Measurements from ENCODE around the gene LCK.

DNA sequence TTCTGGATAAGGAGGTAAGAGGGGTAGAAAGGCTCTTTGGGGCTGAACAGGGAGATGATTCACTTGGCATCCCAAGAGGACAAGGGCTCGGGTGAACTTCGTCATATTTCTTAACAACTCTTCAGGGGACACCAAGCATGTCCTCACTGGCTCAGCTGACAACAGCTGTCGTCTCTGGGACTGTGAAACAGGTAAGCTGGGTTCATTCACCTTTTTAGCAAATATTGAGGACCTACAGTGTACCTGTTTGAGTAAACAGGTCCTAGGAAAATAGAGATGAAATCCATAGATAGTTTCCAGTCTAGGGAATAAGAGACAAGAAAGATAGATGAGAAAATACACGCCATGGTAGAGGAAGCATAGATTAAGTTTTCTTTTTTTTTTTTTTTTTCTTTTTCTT lies 26.8 kb upstream of the LCK start:
- TF ChIP-seq, protein P1, sequence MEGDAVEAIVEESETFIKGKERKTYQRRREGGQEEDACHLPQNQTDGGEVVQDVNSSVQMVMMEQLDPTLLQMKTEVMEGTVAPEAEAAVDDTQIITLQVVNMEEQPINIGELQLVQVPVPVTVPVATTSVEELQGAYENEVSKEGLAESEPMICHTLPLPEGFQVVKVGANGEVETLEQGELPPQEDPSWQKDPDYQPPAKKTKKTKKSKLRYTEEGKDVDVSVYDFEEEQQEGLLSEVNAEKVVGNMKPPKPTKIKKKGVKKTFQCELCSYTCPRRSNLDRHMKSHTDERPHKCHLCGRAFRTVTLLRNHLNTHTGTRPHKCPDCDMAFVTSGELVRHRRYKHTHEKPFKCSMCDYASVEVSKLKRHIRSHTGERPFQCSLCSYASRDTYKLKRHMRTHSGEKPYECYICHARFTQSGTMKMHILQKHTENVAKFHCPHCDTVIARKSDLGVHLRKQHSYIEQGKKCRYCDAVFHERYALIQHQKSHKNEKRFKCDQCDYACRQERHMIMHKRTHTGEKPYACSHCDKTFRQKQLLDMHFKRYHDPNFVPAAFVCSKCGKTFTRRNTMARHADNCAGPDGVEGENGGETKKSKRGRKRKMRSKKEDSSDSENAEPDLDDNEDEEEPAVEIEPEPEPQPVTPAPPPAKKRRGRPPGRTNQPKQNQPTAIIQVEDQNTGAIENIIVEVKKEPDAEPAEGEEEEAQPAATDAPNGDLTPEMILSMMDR (IDR thresholded peaks at IDR 0.05), result no peak
- no peak for TF ChIP-seq POLR2AphosphoS5 (IDR thresholded peaks at IDR 0.05; ENCODE audit: low read depth, low read length)
- TF ChIP-seq, protein P2, sequence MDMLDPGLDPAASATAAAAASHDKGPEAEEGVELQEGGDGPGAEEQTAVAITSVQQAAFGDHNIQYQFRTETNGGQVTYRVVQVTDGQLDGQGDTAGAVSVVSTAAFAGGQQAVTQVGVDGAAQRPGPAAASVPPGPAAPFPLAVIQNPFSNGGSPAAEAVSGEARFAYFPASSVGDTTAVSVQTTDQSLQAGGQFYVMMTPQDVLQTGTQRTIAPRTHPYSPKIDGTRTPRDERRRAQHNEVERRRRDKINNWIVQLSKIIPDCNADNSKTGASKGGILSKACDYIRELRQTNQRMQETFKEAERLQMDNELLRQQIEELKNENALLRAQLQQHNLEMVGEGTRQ (IDR thresholded peaks at IDR 0.05; ENCODE audit: borderline replicate concordance, low read depth, low read length), result no peak
- no peak for TF ChIP-seq EP300 (IDR thresholded peaks at IDR 0.05; ENCODE audit: borderline replicate concordance in 1 of 2, low read depth in 1 of 2, low read length in 1 of 2)
- TF ChIP-seq GATA2 (CRISPR knock-in tag; IDR thresholded peaks at IDR 0.05), result no peak
- TF ChIP-seq TCF12 (IDR thresholded peaks at IDR 0.05), result no peak
- TF ChIP-seq, protein P3, sequence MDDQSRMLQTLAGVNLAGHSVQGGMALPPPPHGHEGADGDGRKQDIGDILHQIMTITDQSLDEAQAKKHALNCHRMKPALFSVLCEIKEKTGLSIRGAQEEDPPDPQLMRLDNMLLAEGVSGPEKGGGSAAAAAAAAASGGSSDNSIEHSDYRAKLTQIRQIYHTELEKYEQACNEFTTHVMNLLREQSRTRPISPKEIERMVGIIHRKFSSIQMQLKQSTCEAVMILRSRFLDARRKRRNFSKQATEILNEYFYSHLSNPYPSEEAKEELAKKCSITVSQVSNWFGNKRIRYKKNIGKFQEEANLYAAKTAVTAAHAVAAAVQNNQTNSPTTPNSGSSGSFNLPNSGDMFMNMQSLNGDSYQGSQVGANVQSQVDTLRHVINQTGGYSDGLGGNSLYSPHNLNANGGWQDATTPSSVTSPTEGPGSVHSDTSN (IDR thresholded peaks at IDR 0.05), result no peak
- no peak for TF ChIP-seq RXRA (IDR thresholded peaks at IDR 0.05; ENCODE audit: borderline replicate concordance, low read depth)
- TF ChIP-seq RAD21 (IDR thresholded peaks at IDR 0.05; ENCODE audit: low read length), result no peak
- TF ChIP-seq SMC3 (IDR thresholded peaks at IDR 0.05; ENCODE audit: low read depth, low read length), result no peak
- no peak for TF ChIP-seq TAF1 (IDR thresholded peaks at IDR 0.05; ENCODE audit: borderline replicate concordance, low read depth, low read length)
- TF ChIP-seq GABPA (IDR thresholded peaks at IDR 0.05; ENCODE audit: low read depth), result no peak
- TF ChIP-seq YY1 (IDR thresholded peaks at IDR 0.05; ENCODE audit: low read depth), result no peak
- TF ChIP-seq, protein P4, sequence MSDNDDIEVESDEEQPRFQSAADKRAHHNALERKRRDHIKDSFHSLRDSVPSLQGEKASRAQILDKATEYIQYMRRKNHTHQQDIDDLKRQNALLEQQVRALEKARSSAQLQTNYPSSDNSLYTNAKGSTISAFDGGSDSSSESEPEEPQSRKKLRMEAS (IDR thresholded peaks at IDR 0.05; ENCODE audit: low read depth), result no peak

All from SK-N-SH (cell line).